GM18505 (cell line): ENCODE data around the gene FBXO45.
"Not testable (repeated sequence)": the region's sequence is repeated elsewhere in the genome, so short reads cannot be mapped to it uniquely, and the experiment has no call there.

Experiments used
- ATAC-seq: cut with Tn5 transposase; IDR thresholded peaks from one replicate; pipeline ENCODE4 v1.9.1; 2021; ENCODE audit not compliant: unreplicated experiment
- POLR2A ChIP-seq: IDR thresholded peaks from 4 replicates; pipeline ENCODE4 v1.6.1; 2011; ENCODE audit warnings: borderline replicate concordance; ENCODE audit not compliant: insufficient read depth, insufficient read length; ENCODE audit errors: extremely low read depth

Gene FBXO45

DNA sequence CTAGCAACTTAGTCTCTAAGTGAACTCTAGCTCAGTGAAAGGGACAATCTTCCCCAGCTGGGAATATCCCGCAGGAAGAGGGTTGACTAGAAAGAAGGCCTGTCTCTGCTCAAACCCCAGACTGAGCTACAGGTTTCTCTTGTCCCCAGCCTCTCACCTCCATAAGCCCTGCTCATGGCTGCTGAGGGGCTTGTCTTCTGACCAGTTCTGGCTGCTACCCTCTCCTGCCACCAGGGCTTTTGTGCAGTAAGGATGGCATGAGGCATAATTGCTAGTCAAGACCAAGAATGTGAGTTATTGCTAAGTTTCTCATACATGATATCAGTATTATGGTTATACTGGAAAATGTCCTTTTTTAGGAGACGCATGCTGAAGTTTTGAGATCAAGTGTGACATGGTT is 21.4 kb upstream of the FBXO45 start:
- no peak for TF ChIP-seq POLR2A
- no peak for ATAC-seq

DNA sequence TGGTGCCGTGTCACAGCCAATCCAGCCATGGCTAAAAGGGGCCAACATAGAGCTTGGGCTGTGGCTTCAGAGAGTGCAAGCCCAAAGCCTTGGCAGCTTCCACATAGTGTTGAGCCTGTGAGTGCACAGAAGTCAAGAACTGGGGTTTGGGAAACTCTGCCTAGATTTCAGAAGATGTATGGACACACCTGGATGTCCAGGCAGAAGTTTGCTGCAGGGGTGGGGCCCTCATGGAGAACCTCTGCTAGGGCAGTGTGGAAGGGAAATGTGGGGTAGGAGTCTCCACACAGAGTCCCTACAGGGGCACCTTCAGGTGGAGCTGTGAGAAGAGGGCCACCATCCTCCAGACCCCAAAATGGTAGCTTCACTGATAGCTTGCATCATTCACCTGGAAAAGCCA is 19.1 kb upstream of the FBXO45 start:
- not testable (repeated sequence) for ATAC-seq

DNA sequence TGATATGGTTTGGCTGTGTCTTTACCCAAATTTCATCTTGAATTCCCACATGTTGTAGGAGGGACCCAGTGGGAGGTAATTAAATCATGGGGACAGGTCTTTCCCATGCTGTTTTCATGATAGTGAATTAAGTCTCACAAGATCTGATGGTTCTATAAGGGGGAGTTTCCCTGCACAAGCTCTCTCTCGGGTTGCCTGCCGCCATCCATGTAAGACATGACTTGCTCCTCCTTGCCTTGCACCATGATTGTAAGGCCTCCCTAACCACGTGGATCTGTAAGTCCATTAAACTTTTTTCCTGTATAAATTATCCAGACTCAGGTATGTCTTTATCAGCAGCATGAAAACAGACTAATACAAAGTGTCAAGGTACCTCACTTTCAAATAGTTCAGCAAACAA is 18.3 kb upstream of the FBXO45 start:
- not testable (repeated sequence) for ATAC-seq

DNA sequence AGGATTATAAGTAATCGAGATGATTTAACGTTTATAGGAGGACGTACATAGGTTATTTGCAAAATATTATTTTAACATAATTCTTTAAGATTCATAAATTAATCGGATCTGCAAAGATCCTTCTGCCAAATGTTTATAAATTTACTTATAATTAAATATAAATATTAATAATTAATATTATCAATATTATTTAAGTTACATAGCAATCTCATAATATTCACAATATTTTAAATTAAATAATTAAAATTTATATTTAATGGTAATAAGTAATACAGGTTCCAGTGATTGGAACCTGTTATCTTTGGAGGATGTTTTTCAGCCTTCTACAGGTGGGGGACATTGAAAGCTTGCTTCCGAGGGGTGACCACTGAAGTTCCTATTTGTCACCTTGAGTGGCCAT is 16.2 kb upstream of the FBXO45 start:
- no peak for ATAC-seq
- TF ChIP-seq POLR2A = no peak

DNA sequence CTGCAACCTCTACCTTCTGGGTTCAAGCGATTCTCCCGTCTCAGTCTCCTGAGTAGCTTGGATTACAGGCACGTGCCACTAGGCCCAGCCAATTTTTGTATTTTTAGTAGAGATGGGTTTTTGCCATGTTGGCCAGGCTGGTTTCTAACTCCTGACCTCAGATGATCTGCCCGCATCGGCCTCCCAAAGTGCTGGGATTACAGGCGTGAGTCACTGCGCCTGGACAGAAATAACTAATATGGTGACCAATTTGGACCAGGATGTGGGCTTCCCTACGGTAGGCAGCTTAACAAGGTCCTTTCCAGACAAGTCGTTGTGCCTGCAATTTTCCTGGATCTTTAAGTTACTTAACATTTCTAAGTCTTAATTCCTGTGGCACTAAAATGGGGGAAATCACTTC is 14.9 kb upstream of the FBXO45 start:
- no peak for ATAC-seq
- no peak for TF ChIP-seq POLR2A

DNA sequence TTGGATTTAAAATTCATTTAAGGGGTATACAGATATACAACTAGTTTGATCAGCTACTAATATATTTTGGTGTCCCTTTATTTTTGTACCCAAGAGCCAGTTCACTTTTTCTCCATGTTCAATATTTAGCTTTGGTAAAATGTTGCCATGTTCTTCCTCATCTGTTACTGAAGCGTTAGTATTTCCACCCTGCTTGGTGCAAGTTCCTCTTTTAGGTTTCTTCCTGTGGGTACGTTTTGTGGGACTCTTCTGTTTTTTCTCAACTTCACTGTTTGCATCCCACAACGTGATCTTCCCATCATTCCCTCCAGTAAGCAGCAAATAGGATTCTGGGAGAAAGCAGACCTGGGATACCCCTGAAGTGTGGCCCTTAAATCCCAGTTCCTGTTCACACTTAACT is 14.3 kb upstream of the FBXO45 start:
- ATAC-seq = no peak

DNA sequence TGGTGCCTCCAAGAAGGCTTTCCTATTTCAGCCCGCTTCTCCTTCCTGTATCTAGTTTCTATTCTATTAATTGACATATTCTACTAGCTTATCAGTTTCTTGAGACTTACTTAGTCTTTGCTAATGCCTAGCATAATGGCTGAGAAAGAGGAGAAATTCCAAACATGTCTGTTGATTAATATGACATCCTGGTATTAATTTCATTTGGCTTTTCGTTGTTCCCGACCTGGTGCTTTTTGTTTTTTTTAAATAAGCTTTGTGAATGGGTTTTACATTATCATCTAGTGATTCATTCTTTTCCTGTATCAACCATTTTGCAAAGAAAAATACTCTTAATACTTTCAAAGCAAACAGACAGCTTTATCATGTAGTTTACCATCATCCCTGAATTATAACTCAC is 13.2 kb upstream of the FBXO45 start:
- TF ChIP-seq POLR2A = no peak
- ATAC-seq = no peak

More for the DNA sequence above, 14.3 kb upstream of the FBXO45 start:
- no peak for TF ChIP-seq POLR2A

DNA sequence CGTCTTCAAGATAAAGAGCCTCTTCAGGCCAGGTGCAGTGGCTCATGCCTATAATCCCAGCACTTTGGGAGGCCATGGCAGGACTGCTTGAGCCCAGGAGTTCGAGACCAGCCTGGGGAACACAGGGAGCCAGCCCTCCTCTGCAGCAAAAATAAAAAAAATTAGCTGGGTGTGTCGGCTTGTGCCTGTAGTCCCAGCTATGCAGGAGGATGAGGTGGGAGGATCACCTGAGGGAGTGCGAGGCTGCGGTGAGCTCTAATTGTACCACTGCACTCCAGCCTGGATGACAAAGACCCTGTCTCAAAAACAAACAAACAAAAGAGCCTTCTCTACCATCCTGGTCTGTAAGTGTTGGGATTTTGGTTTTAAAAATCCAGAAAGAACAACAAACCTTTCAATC is 11.2 kb upstream of the FBXO45 start:
- ATAC-seq = no peak
- TF ChIP-seq POLR2A = no peak

DNA sequence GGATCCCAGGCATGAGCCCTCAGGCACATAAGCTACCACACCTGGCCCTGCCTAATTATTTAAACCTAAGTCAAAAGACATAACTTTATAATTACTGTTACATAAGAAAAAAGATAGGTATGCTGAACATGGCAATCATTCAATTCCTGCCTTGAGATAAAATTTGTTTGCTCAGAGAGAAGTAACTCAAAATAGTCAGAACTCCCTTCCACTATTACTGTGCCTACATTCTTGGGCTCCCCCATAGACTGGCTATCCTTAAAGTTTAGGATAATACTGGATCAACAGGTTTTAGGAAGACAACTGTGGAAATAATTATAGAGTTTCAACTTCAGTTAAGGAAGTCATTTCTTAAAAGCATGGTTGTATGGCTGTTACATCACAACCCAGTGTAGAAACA is 10.0 kb upstream of the FBXO45 start:
- TF ChIP-seq POLR2A = no peak
- no peak for ATAC-seq

DNA sequence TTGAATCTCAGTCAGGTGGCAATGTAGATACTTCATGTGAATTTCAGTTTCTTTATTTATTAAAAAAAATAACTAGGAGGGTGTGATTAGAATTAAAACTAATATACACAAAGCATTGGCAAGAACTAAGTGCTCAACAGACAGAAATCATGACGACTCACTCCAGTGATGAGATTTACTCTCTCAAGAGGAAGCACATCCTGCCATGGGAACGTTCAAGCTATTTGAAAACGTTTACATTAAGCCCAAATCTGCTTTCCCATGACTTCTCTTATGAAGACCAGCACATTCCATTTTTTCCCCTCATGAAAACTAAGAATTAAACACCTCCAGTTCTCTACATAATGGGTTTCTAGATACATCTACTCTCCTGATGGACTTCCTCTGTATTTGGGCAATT is 8.6 kb upstream of the FBXO45 start:
- TF ChIP-seq POLR2A = no peak
- ATAC-seq = no peak

DNA sequence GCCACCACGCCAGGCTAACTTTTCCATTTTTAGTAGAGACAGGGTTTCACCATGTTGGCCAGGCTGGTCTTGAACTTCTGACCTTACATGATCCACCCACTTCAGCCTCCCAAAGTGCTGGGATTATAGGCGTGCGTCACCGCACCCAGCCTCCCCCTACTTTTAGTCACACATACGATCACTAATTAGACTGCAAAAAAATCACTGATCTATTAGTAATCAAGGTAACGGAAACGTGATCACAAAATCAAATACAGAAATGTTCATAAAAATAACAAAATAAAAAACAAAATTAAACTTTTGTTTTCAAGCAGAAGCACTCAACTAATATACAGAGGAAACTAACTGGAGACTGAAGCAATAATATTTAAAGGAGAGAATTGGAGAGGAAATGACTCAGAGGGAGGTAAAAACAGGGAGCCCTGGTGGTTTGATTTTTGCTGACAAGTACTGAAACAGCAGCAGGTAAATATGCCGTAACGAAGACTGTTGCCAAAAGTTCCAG is 4.7 kb upstream of the FBXO45 start:
- no peak for ATAC-seq
- TF ChIP-seq POLR2A = no peak

DNA sequence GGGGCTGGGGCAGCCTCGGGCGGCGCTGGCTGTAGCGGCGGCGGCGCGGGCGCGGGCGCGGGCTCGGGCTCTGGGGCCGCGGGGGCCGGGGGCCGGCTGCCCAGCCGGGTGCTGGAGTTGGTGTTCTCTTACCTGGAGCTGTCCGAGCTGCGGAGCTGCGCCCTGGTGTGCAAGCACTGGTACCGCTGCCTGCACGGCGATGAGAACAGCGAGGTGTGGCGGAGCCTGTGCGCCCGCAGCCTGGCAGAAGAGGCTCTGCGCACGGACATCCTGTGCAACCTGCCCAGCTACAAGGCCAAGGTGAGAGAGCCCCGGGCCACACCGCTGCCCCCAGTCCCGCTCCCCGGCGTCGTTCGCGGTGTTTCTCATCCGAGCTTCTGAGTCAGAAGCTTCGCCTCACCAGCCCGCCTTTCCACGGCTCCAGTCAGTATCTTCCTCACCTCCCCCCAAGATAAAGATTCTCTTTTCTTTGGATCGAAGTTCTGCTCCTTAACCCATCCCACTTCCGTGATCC is 600 bp downstream of the FBXO45 start:
- no peak for TF ChIP-seq POLR2A
- ATAC-seq = no peak

DNA sequence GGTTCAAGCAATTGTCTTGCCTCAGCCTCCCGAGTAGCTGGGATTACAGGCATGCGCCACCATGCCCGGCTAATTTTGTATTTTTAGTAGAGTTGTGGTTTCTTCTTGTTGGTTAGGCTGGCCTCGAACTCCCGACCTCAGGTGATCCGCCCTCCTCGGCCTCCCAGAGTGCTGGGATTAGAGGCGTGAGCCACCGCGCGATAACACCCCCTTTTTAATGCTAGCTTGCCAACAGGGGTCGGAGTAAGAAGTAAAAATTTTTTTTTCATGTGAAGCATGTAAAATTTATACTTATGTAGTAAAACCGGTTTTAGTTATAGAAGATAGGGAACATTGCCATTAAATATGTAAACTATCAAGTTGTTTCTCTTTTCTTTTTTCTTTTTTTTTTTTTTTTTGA is 1.9 kb downstream of the FBXO45 start:
- not testable (repeated sequence) for ATAC-seq

DNA sequence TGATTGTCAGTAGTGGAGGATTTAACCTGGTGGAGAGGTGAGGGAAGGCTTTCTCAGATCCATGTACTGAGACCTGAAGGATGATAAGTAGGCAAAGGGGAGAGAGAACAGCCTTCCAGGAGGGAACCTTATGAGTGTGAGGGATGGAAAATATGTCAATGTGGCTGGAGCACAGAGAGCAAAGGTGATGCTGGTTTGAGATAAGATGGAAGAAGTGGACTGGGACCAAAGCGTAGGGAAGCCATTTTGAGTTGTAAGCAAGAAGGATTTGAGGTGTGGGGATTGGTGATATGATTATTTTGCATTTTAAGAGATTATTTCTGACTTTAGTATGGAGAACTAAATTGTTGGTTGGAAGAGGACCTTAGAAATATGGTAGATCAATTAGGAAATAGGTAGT is 3.9 kb downstream of the FBXO45 start:
- TF ChIP-seq POLR2A = no peak
- ATAC-seq = no peak

DNA sequence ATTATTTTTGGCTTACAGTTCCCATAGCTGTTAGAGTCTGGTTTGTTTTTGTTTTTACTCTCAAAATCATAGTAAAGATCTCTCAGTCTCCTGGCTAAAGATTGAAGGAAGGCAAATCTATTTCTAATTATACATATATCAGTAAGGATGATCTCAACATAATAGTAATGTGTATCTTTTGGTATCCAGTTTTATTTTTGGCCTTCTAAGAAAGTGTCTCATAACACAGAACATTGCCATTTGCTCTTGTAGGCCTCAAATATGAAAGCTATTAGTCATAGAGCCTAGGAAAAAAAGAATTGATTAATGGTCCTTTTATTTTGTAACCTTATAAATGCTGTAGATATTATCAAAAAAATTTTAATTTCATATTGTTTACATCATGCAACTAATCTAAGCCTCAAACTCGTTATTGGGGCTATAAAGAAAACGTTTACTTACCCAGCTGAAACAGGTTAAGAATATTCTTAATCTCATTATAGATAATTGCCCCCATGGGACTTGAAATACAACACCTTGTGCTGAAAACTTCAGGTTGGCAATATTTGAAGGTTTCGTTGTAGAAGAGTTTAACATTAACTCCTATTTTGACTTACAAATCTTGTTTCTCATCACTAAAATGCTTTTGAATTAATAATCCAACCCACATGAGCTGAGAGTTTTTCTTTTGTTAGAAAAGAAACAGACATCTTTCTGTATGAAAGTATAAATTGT is 16.7 kb downstream of the FBXO45 start:
- TF ChIP-seq POLR2A = no peak
- ATAC-seq = no peak

DNA sequence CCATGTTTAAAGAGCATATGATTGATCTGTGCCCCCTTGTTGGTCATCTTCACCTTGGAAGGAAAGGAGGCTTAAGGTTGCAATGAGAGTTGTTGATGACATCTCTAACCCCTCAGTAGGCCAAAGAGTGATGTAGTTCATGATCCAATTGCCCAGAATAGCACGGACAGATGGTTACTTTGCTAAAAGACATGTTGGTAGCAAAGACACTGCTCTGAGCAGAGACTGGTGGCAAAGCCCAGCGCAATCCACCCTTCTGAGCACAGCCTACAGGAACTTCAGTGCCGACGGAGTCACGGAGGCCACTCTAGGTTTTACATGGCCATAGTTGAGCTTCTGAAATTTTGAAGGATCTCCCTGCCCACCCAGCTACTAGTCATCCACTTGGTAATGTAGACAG is 21.8 kb downstream of the FBXO45 start:
- TF ChIP-seq POLR2A = no peak
- no peak for ATAC-seq

DNA sequence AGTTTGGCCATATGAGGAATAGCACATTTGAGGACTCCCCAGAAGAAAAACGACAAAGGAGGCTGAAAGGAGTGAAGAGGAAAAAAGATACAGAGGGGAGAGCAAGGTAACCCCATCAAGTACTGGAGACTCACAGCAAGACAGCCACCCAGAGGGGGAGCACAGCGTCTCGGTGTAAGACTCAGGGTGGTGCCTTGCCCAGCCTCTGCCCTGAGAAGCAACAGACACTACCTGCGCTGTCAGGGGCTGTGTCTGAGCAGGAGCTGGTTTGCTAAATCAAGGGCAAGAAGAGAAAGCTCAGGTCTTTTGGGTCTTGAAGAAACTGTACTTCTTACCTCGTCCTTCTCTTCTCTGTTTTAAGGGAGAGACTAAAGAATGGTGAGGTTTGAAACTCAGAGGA is 27.9 kb downstream of the FBXO45 start:
- no peak for ATAC-seq

DNA sequence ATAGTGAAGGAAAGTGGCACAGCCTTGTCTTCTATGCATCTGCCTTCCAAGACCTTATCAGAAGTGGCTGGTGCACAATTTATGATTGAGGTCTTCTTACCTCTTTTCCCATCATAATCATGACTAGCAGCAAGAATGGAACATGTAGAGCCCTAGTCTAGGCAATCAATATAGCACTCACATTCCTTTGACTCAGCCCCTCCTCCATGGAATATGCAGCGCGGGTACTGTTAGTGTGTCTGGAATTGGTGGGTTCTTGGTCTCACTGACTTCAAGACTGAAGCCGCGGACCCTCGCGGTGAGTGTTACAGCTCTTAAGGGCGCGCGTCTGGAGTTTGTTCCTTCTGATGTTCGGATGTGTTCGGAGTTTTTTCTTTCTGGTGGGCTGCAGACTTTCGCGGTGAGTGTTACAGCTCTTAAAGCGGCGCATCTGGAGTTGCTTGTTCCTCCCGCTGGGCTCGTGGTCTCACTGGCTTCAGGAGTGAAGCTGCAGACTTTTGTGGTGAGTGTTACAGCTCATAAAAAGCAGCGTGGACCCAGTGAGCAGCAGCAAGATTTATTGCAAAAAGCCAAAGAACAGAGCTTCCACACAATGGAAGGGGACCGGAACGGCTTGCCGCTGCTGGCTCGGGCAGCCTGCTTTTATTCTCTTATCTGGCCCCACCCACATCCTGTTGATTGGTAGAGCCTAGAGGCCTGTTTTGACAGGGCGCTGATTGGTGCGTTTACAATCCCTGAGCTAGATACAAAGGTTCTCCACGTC is 29.7 kb downstream of the FBXO45 start:
- not testable (repeated sequence) for ATAC-seq

More for the DNA sequence above, 27.9 kb downstream of the FBXO45 start:
- TF ChIP-seq POLR2A = no peak
